Measurements from ENCODE around the gene DLG2.
"Not testable (repeated sequence)": the region's sequence is repeated elsewhere in the genome, so short reads cannot be mapped to it uniquely, and the experiment has no call there.

Gene DLG2

DNA sequence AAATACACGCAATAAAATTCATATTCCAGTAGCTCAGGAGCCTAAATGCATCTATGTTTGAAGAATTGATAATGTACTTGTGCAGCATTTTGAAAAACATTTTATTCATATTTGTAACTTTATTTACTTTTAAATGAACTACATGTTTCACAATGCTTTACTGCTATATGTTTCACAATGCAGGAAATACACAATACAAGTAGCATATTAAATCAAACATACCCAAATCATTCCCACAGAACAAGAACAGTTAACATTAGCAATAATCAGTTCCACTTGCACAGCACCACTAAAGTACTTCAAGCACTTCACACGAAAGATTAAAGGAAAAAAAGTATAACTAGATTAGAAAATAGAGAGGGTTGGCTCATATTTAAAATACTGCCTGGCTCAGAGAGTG lies 1997.4 kb downstream of the DLG2 start:
- DNase-seq (ENCODE audit: low spot score) = no peak

GRCh38 chr11:83628622-83629355 lies 1998.4 kb downstream of the DLG2 start:
- DNase-seq (ENCODE audit: low spot score) = no peak

GRCh38 chr11:83625336-83625735 lies 2001.8 kb downstream of the DLG2 start:
- DNase-seq (ENCODE audit: low spot score) = no peak

- no peak for DNase-seq (ENCODE audit: low spot score)
Measured at GRCh38 chr11:83617671-83618070, 2009.5 kb downstream of the DLG2 start.

DNA sequence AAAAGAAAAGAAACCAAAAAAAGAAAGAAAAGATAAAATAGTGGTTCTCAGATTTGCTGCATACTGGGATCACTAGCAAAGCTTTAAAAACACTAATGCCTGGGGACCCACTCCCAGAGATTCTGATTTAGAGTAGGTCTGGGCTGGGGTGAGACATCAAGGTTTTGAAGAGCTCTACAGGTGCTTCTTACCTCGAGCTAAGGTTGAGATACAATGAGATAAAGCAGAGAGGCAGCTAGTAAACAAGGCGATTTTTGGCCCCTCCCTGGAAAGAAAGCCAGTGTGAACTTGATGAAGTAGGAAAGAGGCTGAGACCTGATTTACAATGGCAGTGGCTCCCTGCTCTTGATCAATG lies 2013.4 kb downstream of the DLG2 start:
- no peak for DNase-seq (ENCODE audit: low spot score)

DNA sequence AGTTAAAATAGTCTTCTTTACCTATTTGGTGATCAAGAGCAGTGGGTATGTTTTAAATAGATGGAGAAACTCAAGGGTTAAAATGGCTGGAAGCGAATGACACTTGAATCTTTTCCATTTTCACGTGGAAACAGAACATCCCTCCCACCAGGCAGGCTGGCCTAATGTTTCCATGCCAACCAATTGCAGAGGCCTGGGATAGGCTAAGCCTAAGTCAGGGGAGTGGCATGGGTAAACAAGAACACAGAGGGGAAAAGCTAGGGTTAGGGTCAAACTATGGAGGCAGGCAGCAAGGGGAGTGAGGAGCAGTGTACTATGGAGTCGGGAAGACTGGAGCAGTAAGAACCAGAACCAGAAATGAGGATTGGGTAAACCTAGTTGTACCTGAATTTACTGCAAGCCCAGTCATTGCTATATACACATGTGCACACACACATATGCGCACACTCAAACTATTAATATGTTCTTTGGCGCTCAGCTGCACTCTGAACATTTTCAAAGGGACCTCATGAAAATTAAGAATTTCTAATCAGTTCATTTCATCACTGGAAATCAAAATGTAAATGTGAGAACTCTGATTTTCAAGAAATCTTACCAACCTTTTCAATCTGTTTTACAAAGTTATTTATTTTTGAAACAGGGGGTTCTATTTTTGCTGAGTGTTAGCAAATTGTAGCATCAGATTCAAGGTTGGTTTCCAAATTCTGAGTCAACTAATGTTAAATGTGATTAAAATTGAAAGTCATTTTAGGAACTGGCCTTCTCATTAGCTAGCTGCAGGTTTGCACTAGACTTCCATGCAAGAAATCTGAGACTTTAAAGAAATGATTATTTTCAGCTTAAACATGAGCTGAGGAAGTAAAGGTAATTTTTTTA lies 2014.0 kb downstream of the DLG2 start:
- peak; percentile 64 for DNase-seq (ENCODE audit: low spot score)

- DNase-seq (ENCODE audit: low spot score) = no peak
Measured at GRCh38 chr11:83611600-83611999, 2015.5 kb downstream of the DLG2 start.

- DNase-seq (ENCODE audit: low spot score) = no peak
Measured at GRCh38 chr11:83611031-83611430, 2016.1 kb downstream of the DLG2 start.

- DNase-seq (ENCODE audit: low spot score) = no peak
Measured at GRCh38 chr11:83609191-83609590, 2018.0 kb downstream of the DLG2 start.

GRCh38 chr11:83608571-83608970 lies 2018.6 kb downstream of the DLG2 start:
- no peak for DNase-seq (ENCODE audit: low spot score)

DNA sequence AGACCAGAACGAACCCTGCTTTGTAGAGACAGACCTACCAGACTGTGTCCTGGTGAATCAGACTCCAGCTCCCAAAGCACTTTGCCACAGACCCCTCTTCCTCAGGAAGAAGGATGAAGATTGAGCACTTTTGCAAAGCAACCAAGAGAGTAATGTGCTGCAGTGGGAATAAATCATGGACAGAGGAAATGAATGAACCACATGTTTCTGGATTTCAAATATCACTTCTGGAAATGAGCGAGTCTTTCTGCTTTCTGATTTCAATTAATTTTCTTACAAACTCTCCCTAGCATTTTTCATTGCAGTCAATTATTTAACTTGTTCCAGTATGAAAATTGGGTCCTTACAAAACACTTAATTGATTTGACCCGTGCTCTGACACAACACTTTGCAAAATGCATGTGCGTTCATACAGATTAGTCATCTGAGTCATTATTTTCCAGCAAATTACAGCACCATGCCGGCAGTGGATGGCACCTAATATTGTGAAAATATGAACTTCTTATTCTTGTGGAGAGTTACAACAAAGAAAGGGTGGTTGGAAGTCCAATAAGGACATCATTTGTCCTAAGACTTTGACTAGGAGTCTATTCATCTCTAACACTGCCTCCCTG lies 2025.1 kb downstream of the DLG2 start:
- DNase-seq (ENCODE audit: low spot score) = no peak

DNA sequence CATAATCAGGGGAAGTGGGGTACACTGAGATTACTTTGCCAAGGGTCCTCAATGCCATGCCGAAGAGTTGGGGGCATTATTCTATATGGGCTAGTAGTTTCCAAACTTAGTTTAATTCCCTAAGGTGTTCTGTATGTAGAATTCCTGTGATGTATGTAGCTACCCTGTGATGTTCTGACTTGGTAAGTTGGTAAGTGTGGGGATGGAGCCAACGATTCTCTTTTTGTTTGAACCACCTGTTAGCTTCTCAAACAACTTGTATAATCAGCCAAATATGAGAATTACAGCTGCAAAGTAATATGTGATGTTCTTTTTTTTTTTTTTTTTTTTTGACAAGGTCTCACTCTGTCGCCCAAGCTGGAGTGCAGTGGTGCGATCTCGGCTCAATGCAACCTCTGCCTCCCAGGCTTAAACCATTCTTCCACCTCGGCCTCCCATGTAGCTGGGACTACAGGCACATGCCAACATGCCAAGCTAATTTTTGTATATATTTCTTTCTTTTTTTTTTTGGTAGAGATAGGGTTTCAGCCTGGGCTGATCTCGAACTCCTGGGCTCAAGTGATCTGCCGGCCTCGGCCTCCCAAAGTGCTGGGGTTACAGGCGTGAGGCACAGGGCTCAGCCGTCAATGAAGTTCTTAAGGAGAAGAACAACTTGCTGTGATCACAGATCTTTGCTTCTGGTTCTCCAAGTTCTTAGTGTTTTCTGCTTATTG lies 2025.8 kb downstream of the DLG2 start:
- no peak for DNase-seq (ENCODE audit: low spot score)

DNA sequence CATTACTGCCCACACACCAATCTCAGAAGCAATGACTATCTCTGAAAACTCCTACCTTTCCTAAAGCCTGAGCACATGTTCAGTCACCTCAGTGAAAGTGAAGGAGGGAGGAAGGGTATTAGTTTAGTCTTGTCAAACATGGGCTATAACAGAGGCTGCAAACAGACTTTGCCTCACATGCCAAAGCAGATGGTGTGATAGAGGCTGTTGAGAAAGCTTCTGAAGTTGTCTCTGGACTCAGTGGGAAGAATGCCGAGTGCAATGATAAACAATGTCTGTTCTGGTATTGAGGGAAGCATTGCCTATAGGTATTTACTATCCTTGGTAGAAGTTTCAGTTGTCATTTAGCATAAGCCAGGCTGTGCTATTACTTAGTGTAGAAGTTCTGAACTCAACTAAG lies 2026.5 kb downstream of the DLG2 start:
- DNase-seq (ENCODE audit: low spot score) = no peak

DNA sequence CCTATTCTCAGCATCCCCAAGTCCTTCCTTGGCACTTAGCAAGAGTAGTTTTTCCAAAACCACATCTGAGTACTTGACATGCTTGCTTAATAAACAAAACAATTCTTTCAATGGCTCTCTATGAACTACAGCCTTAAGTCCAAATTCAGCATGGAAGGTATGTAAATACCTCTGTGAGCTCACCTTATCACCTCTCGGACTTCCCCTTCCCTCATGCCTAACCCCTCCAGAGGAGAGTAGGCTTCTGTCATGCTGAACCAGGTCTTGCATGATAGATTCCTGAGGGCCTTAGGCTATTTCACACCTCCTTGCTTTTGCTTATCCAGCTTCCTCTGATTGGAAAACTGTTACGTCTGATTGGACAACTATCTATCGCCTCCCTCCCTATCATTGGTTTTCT lies 2028.1 kb downstream of the DLG2 start:
- DNase-seq (ENCODE audit: low spot score) = no peak

- not testable (repeated sequence) for DNase-seq (ENCODE audit: low spot score)
Measured at GRCh38 chr11:83587797-83588196, 2039.3 kb downstream of the DLG2 start.

- DNase-seq (ENCODE audit: low spot score) = no peak
Measured at GRCh38 chr11:83583757-83584366, 2043.3 kb downstream of the DLG2 start.

DNA sequence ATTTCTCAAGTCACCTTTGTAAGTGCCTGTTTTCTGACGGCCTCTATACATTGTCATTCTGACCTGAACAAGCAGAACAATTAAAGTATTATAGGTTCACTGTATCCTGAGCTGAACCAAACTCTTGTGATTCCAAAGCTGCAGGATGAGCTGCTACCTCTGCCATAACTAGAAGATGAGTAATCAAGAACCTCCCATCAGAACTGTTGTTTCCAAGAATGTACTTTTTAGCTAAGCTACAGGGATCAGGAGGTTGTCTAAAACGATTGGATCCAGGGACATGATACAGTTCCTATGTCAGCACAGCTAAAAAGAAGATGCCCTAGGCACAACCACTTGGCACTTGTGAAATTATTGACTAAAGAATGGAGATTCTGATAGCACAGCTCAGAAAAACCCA lies 2052.6 kb downstream of the DLG2 start:
- no peak for DNase-seq (ENCODE audit: low spot score)

DNA sequence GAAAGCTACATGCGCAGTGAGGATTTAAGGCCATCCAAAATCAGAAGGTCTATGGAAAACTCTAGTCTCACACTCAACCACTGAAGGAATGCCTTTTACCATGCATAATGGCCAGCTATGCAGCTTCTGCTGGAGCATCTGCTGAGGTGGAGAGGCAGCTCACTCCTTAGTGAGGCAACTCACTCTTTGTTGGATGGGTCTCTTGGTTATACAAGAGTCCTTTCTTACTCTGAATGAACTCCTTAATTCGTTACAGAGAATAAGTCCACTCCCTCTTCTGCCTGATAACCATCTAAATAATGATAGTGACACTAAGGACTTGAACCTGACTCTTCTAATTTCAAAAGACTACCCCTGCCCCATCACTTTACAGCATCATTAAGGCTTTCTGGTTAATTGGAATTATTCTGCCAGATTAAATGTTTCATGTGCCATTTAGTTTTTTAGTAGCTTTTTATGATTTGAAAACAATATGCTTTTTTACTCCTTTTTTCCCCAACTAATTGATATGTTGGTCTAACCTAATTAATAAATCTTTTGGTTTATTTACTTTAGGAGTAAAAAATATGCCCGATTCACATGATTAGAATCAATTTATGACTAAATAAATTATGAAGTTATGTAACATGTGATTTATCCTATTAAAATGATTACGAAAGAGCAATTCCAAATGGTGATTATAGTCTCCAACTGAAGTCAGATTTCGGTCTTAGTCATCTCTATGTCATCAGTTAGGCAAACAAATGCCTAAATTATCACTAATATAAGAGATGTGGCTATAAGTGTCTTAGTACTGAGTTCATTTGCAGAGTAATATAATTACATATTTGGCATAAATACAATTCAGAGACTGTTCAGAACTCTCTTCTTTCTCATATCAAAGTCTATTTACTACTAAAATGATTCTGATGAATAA lies 2054.3 kb downstream of the DLG2 start:
- DNase-seq (ENCODE audit: low spot score) = no peak

- no peak for DNase-seq (ENCODE audit: low spot score)
Measured at GRCh38 chr11:83571302-83571701, 2055.8 kb downstream of the DLG2 start.

DNA sequence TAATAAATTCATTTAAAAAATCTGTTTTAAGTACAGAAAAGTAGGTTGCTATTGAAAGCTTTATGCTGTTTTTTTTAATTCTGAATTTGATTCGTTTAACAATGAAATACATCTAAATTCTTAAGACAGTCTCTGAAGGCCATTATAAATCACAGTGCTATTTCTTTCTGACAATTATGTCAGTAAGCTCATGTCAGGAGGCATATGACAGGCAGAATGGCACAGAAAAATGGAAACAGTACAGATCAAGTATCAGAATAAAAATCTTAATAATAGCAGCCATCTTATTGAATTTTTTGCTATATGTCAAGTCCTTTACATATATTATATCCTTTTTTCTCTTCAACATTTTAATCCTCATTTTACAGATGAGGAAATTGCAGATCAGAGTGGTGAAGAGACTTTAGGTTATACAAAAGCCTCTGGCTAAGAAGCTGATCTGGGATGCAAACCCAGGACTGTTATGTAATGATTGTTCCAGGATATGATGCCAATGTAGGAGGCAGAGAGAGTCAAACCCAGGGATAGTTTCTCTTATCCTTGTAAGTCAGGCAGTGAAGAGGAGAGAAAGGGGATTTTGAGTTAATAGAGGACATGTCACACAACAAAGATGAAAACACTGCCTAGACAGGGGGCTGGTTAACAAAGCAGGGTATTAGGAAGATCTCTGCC lies 2057.9 kb downstream of the DLG2 start:
- DNase-seq (ENCODE audit: low spot score) = no peak
